HEK293T (cell line): ENCODE results near the gene ZYX.
"Not testable (repeated sequence)": the region's sequence is repeated elsewhere in the genome, so short reads cannot be mapped to it uniquely, and the experiment has no call there.

Experiments used
- CTCF ChIA-PET: fragments of 350-600 bp; formaldehyde crosslinking; extraction: SDS; loops from one replicate; lab custom pipeline; 2021; ENCODE audit warnings: antibody characterized with exemption, inconsistent platforms; lab: Yijun Ruan, JAX
- POLR2A ChIA-PET: fragments of 350-600 bp; formaldehyde crosslinking; extraction: SDS; loops from one replicate; lab custom pipeline; 2020; ENCODE audit warnings: antibody characterized with exemption, inconsistent platforms; lab: Yijun Ruan, JAX
- DNase-seq: peaks from one replicate; pipeline ENCODE4 v3.0.0; 2012; ENCODE audit warnings: mixed read lengths; ENCODE audit errors: extremely low spot score
- ARNT ChIP-seq: fragments of 450-650 bp; IDR thresholded peaks from 2 replicates; pipeline ENCODE4 v1.6.1; 2017; ENCODE audit warnings: mild to moderate bottlenecking
- BHLHE40 ChIP-seq: fragments of 450-650 bp; IDR thresholded peaks from 2 replicates; pipeline ENCODE4 v1.6.1; 2016; ENCODE audit warnings: mild to moderate bottlenecking, moderate library complexity, borderline replicate concordance
- CTBP1 ChIP-seq: fragments of 450-650 bp; IDR thresholded peaks from 2 replicates; pipeline ENCODE4 v1.6.1; 2016; ENCODE audit warnings: borderline replicate concordance
- ELF4 ChIP-seq: fragments of 450-650 bp; IDR thresholded peaks from 2 replicates; pipeline ENCODE4 v1.6.1; 2017; ENCODE audit warnings: antibody characterized with exemption
- FOXA1 ChIP-seq: fragments of 450-650 bp; IDR thresholded peaks from 2 replicates; pipeline ENCODE4 v1.6.1; 2016; ENCODE audit warnings: mild to moderate bottlenecking
- FOXK2 ChIP-seq: fragments of 450-650 bp; IDR thresholded peaks from 2 replicates; pipeline ENCODE4 v1.6.1; 2016; ENCODE audit warnings: mild to moderate bottlenecking
- FOXM1 ChIP-seq: fragments of 450-650 bp; IDR thresholded peaks from 2 replicates; pipeline ENCODE4 v1.6.1; 2017; ENCODE audit warnings: mild to moderate bottlenecking, borderline replicate concordance
- HDGF ChIP-seq: fragments of 450-650 bp; IDR thresholded peaks from 2 replicates; pipeline ENCODE4 v1.6.1; 2017; ENCODE audit warnings: antibody characterized with exemption, borderline replicate concordance
- L3MBTL2 ChIP-seq: fragments of 450-650 bp; conservative IDR thresholded peaks from 2 replicates; pipeline ENCODE4 v1.6.1; 2016; ENCODE audit warnings: mild to moderate bottlenecking
- LEF1 ChIP-seq: fragments of 450-650 bp; IDR thresholded peaks from 2 replicates; pipeline ENCODE4 v1.6.1; 2017; ENCODE audit warnings: mild to moderate bottlenecking, borderline replicate concordance
- NFRKB ChIP-seq: fragments of 450-650 bp; IDR thresholded peaks from 2 replicates; pipeline ENCODE4 v1.6.1; 2016; ENCODE audit warnings: mild to moderate bottlenecking, moderate library complexity
- SP1 ChIP-seq: fragments of 450-650 bp; IDR thresholded peaks from 2 replicates; pipeline ENCODE4 v1.6.1; 2017
- SUZ12 ChIP-seq: fragments of 450-650 bp; IDR thresholded peaks from 2 replicates; pipeline ENCODE4 v1.6.1; 2016; ENCODE audit warnings: mild to moderate bottlenecking
- TARDBP ChIP-seq: fragments of 450-650 bp; IDR thresholded peaks from 2 replicates; pipeline ENCODE4 v1.6.1; 2016
- ZNF384 ChIP-seq: fragments of 450-650 bp; IDR thresholded peaks from 2 replicates; pipeline ENCODE4 v1.6.1; 2016
- TF ChIP-seq, protein P1 (sequence below): fragments of 450-650 bp; IDR thresholded peaks from 2 replicates; pipeline ENCODE4 v1.6.1; 2016

Gene ZYX

DNA sequence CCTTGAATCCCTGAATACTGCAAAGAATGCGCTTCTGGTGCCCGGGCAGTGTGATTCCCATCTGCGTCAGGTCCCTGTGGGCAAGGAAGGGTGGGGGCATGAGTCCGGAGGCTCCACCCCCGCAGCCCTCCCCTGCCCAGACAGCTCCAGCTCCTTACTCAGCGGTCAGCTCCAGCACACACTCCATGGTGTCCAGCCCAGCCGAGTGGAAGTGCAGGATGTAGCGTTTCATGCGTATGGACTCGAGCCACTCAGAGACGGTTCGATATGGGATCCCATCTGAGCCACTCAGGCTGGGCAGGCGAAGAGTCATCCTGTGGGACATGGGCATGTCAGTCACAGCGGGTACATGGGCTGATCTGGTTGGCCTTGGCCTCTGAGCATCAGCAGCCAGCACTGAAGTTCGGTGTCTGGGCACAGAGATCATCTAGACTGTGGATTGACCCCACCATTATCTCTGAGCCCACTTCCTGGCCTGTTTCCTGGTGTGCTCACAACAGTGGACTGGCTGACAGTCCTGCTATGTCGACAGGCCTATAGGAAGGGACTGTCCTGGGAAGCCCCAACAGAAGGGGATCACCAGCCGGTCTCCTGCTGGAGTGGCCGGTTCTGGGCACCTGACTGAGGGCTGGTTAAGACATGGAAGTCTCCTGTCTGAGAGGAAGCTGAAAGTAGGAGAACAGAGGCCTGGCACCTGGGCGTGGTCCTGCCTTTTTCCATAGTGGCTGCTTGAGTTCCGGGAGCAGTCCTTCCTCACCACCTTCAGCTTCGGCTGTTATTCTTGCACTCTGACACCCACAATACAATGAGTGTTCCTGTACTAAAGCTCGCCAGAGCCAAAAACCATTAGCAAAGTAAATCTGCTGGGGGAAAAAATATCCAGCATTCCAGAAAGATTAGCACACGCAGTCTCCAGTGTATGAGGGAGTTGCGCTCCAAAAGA is 10.6 kb downstream of the ZYX start:
- no peak for DNase-seq
- POLR2A ChIA-PET, result interaction anchor here (1.6 to 2.5 kb wide), 2 partner anchors 8 to 10 kb away, joined by 3 to 7 read pairs; partner anchors contain the start of gene ZYX
- TF ChIP-seq TARDBP (no peak), ELF4 (no peak), SUZ12 (no peak), FOXA1 (no peak), ZNF384 (no peak), L3MBTL2 (no peak), SP1 (no peak), ARNT (no peak), HDGF (no peak), FOXM1 (no peak), CTBP1 (no peak), LEF1 (no peak)
- TF ChIP-seq, protein P1, sequence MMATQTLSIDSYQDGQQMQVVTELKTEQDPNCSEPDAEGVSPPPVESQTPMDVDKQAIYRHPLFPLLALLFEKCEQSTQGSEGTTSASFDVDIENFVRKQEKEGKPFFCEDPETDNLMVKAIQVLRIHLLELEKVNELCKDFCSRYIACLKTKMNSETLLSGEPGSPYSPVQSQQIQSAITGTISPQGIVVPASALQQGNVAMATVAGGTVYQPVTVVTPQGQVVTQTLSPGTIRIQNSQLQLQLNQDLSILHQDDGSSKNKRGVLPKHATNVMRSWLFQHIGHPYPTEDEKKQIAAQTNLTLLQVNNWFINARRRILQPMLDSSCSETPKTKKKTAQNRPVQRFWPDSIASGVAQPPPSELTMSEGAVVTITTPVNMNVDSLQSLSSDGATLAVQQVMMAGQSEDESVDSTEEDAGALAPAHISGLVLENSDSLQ, result no peak
- CTCF ChIA-PET, result interaction anchor here (0.7 kb wide), 1 partner anchor 12 kb away, joined by 5 read pairs; no protein-coding TSS in a partner anchor

DNA sequence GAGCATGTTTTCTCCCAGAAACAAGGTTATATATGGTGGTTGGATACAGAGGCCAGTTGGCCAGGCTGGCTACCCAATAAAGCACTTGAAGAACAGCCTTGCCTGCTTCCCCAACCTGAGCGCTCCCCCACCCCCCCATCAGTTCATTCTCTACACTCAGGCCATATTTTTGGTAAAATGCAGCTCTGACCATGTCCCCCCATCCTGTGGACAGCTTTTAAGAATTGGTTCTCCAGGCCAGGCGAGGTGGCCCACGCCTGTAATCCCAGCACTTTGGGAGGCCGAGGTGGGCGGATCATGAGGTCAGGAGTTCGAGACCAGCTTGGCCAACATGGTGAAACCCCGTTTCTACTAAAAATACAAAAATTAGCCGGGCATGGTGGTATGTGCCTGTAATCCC is 11.3 kb downstream of the ZYX start:
- not testable (repeated sequence) for DNase-seq
- ChIA-PET CTCF (interaction anchor here (0.7 kb wide), 1 partner anchor 12 kb away, joined by 5 read pairs; no protein-coding TSS in a partner anchor), POLR2A (interaction anchor here (1.6 to 2.5 kb wide), 2 partner anchors 8 to 11 kb away, joined by 3 to 7 read pairs; partner anchors contain the start of gene ZYX)

DNA sequence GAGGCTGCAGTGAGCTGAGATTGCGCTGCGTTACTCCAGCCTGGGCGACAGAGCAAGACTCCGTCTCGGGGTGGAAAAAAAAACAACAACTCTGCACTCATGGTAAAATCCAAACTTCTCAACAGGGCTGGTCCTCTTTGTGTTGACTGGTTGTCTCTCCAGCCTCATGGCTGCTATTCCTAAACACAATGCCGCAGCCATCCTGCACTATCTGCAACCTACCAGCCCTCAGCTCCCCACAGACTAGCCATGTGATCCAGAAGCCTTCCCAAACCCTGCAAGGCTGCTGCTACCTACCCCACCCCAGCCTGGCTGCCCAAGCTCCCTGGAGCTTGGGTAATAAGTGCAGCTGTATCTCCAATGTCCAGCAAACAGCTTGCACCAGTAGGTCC is 11.7 kb downstream of the ZYX start:
- CTCF ChIA-PET, result no interaction called here
- TF ChIP-seq ARNT (no peak), FOXA1 (no peak), ZNF384 (no peak), L3MBTL2 (no peak), SUZ12 (no peak), HDGF (no peak), ELF4 (no peak), FOXM1 (no peak), LEF1 (no peak), CTBP1 (no peak), SP1 (no peak), NFRKB (no peak)
- TF ChIP-seq, protein P1, result no peak
- no peak for DNase-seq
- POLR2A ChIA-PET, result interaction anchor here (1.6 to 2.5 kb wide), 2 partner anchors 9 to 11 kb away, joined by 3 to 7 read pairs; partner anchors contain the start of gene ZYX

DNA sequence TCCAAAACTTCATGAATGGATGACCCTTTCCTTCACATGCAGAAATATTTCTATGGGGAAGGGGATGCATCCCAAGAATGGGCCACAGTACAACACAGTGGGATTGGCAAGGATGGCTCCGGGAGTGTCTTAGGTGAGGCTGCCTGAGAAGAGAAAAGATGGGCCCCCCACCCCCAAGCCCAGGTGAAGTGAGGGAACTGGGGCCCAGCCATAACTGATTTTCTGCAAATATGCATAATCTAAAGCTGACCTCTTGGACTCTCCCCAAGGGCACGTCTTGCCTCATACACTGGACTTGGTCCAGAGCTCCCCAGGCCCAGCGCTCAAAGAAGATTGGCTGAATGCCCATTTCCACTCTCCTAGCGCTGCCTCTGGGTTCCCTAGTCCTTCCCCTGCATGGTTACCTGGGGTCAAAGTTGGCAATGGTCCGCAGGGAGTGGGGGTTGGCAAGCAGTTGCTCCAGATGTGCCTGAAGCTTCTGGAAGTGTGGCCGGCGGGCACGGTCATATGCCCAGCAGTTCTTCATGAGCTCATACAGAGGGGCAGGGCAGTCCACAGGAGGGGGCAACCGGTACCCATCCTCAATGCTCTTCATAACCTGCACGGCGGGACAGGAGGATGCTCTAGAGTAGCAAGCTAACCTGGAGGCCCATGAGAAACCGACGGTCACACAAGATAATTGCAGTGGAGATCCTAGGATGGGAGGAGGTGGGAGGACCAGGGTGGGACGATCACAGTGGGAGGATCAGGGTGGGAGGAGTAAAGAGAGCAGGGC is 12.3 kb downstream of the ZYX start:
- CTCF ChIA-PET, result interaction anchor here (1.4 kb wide), 1 partner anchor 153 kb away, joined by 3 read pairs; no protein-coding TSS in a partner anchor
- no peak for TF ChIP-seq FOXK2
- TF ChIP-seq ARNT, result no peak
- TF ChIP-seq ZNF384, result no peak
- TF ChIP-seq ELF4, result no peak
- TF ChIP-seq FOXM1, result no peak
- TF ChIP-seq CTBP1, result no peak
- no peak for TF ChIP-seq FOXA1
- TF ChIP-seq, protein P1, result no peak
- no peak for TF ChIP-seq SUZ12
- no peak for TF ChIP-seq L3MBTL2
- no peak for TF ChIP-seq LEF1
- TF ChIP-seq TARDBP, result no peak
- TF ChIP-seq BHLHE40, result no peak
- TF ChIP-seq HDGF, result no peak
- no peak for TF ChIP-seq SP1
- TF ChIP-seq NFRKB, result no peak
- no peak for DNase-seq
- POLR2A ChIA-PET, result interaction anchor here (1.6 to 2.5 kb wide), 2 partner anchors 9 to 12 kb away, joined by 3 to 7 read pairs; partner anchors contain the start of gene ZYX

DNA sequence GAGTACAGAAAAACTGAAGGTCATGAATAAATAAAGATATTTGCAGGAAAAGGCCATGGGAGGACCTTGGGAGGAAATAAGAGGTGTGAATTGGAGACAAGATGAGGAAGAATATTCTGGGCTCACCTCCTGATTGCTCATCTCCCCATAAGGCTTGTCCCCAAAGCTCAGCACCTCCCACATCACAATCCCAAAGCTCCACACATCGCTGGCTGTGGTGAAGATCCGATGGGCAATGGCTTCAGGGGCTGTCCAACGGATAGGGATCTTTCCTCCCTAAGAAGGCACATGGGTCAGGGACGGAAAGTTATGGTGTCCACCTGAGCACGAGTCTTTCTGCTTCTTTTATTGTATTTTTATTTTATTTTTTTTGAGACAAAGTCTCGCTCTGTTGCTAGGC is 12.9 kb downstream of the ZYX start:
- ChIA-PET CTCF (interaction anchor here (1.4 kb wide), 1 partner anchor 154 kb away, joined by 3 read pairs; no protein-coding TSS in a partner anchor), POLR2A (interaction anchor here (2.5 kb wide), 1 partner anchor 13 kb away, joined by 7 read pairs; the partner anchor contains the start of gene ZYX)
- DNase-seq, result no peak
- TF ChIP-seq TARDBP (no peak), L3MBTL2 (no peak), SUZ12 (no peak), FOXK2 (no peak), FOXA1 (no peak), SP1 (no peak), FOXM1 (no peak), HDGF (no peak), ARNT (no peak), BHLHE40 (no peak), NFRKB (no peak), ELF4 (no peak), CTBP1 (no peak)
- TF ChIP-seq, protein P1, result no peak
